SK-N-SH treated with all-trans-retinoic acid at 6 μM for 48 hours (cell line): ENCODE measurements around the gene CROCC2.

Source experiments
- ATAC-seq: fragments of 200-7000 bp; cut with Tn5 transposase; 3 replicates; pipeline ENCODE4 v1.9.1; 2020; ENCODE audit warnings: mild to moderate bottlenecking, moderate library complexity
- ARNTL ChIP-seq: fragments of 450-650 bp; formaldehyde crosslinking; IDR thresholded peaks from 2 replicates; pipeline ENCODE4 v1.5.0; 2020; ENCODE audit warnings: low read depth, mild to moderate bottlenecking, moderate library complexity, borderline replicate concordance
- BACH2 ChIP-seq: fragments of 250-450 bp; sonication (Bioruptor Pico); IDR thresholded peaks from 2 replicates; pipeline ENCODE4 v1.9.0; 2021; ENCODE audit warnings: mild to moderate bottlenecking, borderline replicate concordance
- CREB5 ChIP-seq: fragments of 250-450 bp; sonication (Bioruptor Pico); IDR thresholded peaks from 2 replicates; pipeline ENCODE4 v1.5.1; 2020; ENCODE audit warnings: low read depth, mild to moderate bottlenecking, moderate library complexity
- CSDC2 ChIP-seq: fragments of 250-450 bp; sonication (Bioruptor Pico); IDR thresholded peaks from 2 replicates; pipeline ENCODE4 v1.5.0; 2020; ENCODE audit warnings: mild to moderate bottlenecking, moderate library complexity
- ESRRG ChIP-seq: fragments of 250-450 bp; sonication (Bioruptor Pico); IDR thresholded peaks from 2 replicates; pipeline ENCODE4 v1.6.1; 2021; ENCODE audit warnings: mild to moderate bottlenecking
- GLIS3 ChIP-seq: fragments of 250-450 bp; sonication (Bioruptor Pico); IDR thresholded peaks from 2 replicates; pipeline ENCODE4 v1.5.0; 2020; ENCODE audit warnings: mild to moderate bottlenecking, moderate library complexity
- OSR1 ChIP-seq: fragments of 250-450 bp; sonication (Bioruptor Pico); IDR thresholded peaks from 2 replicates; pipeline ENCODE4 v1.8.0; 2022; ENCODE audit warnings: moderate library complexity, mild to moderate bottlenecking, inconsistent platforms
- PATZ1 ChIP-seq: fragments of 250-450 bp; sonication (Bioruptor Pico); IDR thresholded peaks from 2 replicates; pipeline ENCODE4 v1.8.0; 2020; ENCODE audit warnings: mild to moderate bottlenecking, moderate library complexity, borderline replicate concordance
- PPARA ChIP-seq: fragments of 250-450 bp; sonication (Bioruptor Pico); IDR thresholded peaks from 2 replicates; pipeline ENCODE4 v1.5.0; 2020; ENCODE audit warnings: mild to moderate bottlenecking, borderline replicate concordance
- RARB ChIP-seq: fragments of 250-450 bp; sonication (Bioruptor Pico); IDR thresholded peaks from 2 replicates; pipeline ENCODE4 v1.8.0; 2021; ENCODE audit warnings: mild to moderate bottlenecking, moderate library complexity
- SNAI2 ChIP-seq: fragments of 250-450 bp; sonication (Bioruptor Pico); IDR thresholded peaks from 2 replicates; pipeline ENCODE4 v1.5.0; 2020; ENCODE audit warnings: mild to moderate bottlenecking, moderate library complexity
- TSHZ2 ChIP-seq: fragments of 250-450 bp; sonication (Bioruptor Pico); IDR thresholded peaks from 2 replicates; pipeline ENCODE4 v1.5.0; 2020; ENCODE audit warnings: mild to moderate bottlenecking, moderate library complexity
- ZC3H10 ChIP-seq: fragments of 250-450 bp; sonication (Bioruptor Pico); IDR thresholded peaks from 2 replicates; pipeline ENCODE4 v1.5.1; 2021; ENCODE audit warnings: mild to moderate bottlenecking, moderate library complexity
- ZFP3 ChIP-seq: fragments of 250-450 bp; sonication (Bioruptor Pico); IDR thresholded peaks from 2 replicates; pipeline ENCODE4 v1.5.0; 2020; ENCODE audit warnings: mild to moderate bottlenecking, moderate library complexity
- ZNF70 ChIP-seq: fragments of 450-650 bp; formaldehyde crosslinking; IDR thresholded peaks from 2 replicates; pipeline ENCODE4 v1.5.0; 2020; ENCODE audit warnings: mild to moderate bottlenecking, moderate library complexity
- ZNF8 ChIP-seq: fragments of 450-650 bp; formaldehyde crosslinking; IDR thresholded peaks from 2 replicates; pipeline ENCODE4 v1.5.0; 2020; ENCODE audit warnings: mild to moderate bottlenecking, moderate library complexity
- TF ChIP-seq, protein P1 (sequence below): fragments of 250-450 bp; sonication (Bioruptor Pico); IDR thresholded peaks from 2 replicates; pipeline ENCODE4 v1.5.1; 2021; ENCODE audit warnings: mild to moderate bottlenecking, moderate library complexity
- TF ChIP-seq, protein P2 (sequence below): fragments of 250-450 bp; sonication (Bioruptor Pico); IDR thresholded peaks from 2 replicates; pipeline ENCODE4 v1.8.0; 2021; ENCODE audit warnings: low read depth, mild to moderate bottlenecking, moderate library complexity, borderline replicate concordance

The CROCC2 gene

GRCh38 chr2:240921995-240922244, 15.8 kb downstream of the CROCC2 start:
- TF ChIP-seq BACH2 (CRISPR knock-in tag), result no peak
- TF ChIP-seq ESRRG, result no peak
- TF ChIP-seq, protein P1, sequence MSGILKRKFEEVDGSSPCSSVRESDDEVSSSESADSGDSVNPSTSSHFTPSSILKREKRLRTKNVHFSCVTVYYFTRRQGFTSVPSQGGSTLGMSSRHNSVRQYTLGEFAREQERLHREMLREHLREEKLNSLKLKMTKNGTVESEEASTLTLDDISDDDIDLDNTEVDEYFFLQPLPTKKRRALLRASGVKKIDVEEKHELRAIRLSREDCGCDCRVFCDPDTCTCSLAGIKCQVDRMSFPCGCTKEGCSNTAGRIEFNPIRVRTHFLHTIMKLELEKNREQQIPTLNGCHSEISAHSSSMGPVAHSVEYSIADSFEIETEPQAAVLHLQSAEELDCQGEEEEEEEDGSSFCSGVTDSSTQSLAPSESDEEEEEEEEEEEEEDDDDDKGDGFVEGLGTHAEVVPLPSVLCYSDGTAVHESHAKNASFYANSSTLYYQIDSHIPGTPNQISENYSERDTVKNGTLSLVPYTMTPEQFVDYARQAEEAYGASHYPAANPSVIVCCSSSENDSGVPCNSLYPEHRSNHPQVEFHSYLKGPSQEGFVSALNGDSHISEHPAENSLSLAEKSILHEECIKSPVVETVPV (CRISPR knock-in tag), result no peak
- no peak for TF ChIP-seq GLIS3 (CRISPR knock-in tag)
- no peak for TF ChIP-seq ZFP3 (CRISPR knock-in tag)
- no peak for TF ChIP-seq ZC3H10 (CRISPR knock-in tag)
- TF ChIP-seq CSDC2, result no peak
- TF ChIP-seq PPARA (CRISPR knock-in tag), result no peak
- TF ChIP-seq ARNTL (CRISPR knock-in tag), result no peak
- no peak for TF ChIP-seq CREB5 (CRISPR knock-in tag)
- TF ChIP-seq SNAI2, result no peak
- TF ChIP-seq RARB (CRISPR knock-in tag), result no peak
- no peak for TF ChIP-seq OSR1 (CRISPR knock-in tag)
- ATAC-seq, result no peak; the same call in 2 of the 3 replicates

DNA sequence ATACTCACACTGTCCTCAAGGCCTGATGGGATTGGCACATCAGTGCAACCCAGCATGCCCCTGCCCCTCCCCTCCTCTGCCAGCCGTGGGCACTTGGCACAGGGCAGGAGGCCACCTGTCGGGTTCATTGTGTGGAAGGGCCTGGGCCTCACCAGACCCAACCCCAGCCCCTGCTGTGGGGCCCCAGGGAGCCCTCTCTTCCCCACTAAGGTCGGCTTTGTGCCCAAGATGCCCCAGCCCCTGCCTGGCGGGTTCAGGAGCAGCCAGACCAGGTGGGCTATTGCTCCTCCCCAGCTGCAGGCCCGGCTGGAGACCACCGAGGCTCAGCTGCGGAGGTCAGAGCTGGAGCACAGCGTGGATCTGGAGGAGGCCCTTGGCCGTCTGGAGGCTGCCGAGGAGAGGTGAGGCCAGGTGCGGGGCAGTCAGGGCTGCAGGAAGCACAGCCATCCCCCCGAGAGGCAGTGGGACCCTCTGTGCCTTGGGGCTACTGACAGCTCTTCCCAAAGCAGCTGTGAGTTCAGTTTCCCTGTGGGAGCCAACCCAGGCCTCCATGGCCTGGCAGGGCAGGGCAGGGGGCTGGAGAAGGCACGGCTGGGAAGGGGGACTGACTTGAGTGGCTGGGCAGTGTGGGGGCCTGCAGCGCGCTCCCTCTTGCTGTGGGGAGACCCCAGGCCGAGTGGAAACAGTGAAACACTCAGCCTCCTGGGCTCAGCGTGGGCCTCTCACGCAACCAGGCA, 16.3 kb downstream of the CROCC2 start:
- ATAC-seq, result no peak
- TF ChIP-seq ESRRG, result no peak
- TF ChIP-seq, protein P2, sequence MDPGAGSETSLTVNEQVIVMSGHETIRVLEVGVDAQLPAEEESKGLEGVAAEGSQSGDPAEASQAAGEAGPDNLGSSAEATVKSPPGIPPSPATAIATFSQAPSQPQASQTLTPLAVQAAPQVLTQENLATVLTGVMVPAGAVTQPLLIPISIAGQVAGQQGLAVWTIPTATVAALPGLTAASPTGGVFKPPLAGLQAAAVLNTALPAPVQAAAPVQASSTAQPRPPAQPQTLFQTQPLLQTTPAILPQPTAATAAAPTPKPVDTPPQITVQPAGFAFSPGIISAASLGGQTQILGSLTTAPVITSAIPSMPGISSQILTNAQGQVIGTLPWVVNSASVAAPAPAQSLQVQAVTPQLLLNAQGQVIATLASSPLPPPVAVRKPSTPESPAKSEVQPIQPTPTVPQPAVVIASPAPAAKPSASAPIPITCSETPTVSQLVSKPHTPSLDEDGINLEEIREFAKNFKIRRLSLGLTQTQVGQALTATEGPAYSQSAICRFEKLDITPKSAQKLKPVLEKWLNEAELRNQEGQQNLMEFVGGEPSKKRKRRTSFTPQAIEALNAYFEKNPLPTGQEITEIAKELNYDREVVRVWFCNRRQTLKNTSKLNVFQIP, result no peak
- TF ChIP-seq ZFP3 (CRISPR knock-in tag), result no peak
- no peak for TF ChIP-seq GLIS3 (CRISPR knock-in tag)
- no peak for TF ChIP-seq CREB5 (CRISPR knock-in tag)
- TF ChIP-seq ZNF8, result no peak
- no peak for TF ChIP-seq PATZ1 (CRISPR knock-in tag)
- TF ChIP-seq ZC3H10 (CRISPR knock-in tag), result no peak
- no peak for TF ChIP-seq PPARA (CRISPR knock-in tag)
- TF ChIP-seq ZNF70, result no peak
- TF ChIP-seq, protein P1 (CRISPR knock-in tag), result no peak
- no peak for TF ChIP-seq TSHZ2 (CRISPR knock-in tag)
- TF ChIP-seq RARB (CRISPR knock-in tag), result no peak
